NCI-H82 treated with DMSO at 0.1 percent for 48 hours (cell line): ENCODE measurements around the gene CCDC57.
"Not testable (repeated sequence)": the region's sequence is repeated elsewhere in the genome, so short reads cannot be mapped to it uniquely, and the experiment has no call there.

Source experiments
- DNase-seq: peaks from one replicate; lab custom pipeline; 2025; ENCODE audit not compliant: unreplicated experiment; lab: John Stamatoyannopoulos, UW

CCDC57 gene

GRCh38 chr17:82225368-82226029 lies 12.9 kb upstream of the CCDC57 start:
- no peak for DNase-seq

- no peak for DNase-seq
Measured at GRCh38 chr17:82224666-82225065, 12.0 kb upstream of the CCDC57 start.

GRCh38 chr17:82223517-82223916 lies 10.9 kb upstream of the CCDC57 start:
- no peak for DNase-seq

DNA sequence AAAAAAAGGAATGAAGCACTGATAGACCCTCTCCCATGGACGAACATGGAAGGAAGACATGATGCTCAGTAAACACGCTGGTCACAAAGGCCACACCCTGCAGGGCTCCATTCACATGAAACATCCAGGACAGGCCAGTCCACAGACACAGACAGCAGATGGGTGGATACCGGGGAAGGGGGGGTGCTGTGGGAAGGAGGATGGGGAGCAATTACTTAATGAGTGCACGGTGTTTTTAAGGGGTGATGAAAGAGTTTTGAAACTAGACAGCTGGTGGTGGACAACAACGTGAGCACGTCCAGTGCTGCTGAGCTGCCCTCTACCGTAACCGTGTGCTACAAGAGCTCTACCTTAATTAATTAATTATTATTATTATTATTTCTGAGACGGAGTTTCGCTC lies 10.2 kb upstream of the CCDC57 start:
- DNase-seq = no peak

DNA sequence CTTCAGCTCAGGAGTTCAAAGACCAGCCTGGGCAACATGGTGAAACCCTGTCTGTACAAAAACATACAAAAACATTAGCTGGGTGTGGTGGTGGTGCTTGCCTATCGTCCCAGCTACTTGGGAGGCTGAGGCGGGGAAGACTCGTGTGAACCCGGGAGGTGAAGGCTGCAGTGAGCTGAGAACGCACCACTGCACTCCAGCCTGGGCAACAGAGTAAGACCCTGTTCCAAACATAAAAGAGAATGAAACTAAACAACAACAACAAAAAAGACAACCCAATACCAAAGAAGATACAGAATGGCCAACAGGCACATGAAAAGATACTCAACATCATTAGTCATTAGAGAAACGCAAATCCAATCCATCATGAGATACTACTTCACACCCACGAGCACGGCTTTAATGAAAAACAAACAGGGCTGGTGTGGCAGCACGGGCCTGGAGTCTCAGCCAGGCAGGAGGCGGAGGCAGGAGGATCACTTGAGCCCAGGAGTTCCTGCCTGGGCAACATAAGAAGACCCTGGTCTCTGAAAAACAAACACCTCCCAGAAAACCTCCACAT lies 8.8 kb upstream of the CCDC57 start:
- no peak for DNase-seq

- no peak for DNase-seq
Measured at GRCh38 chr17:82219753-82220709, 7.4 kb upstream of the CCDC57 start.

DNA sequence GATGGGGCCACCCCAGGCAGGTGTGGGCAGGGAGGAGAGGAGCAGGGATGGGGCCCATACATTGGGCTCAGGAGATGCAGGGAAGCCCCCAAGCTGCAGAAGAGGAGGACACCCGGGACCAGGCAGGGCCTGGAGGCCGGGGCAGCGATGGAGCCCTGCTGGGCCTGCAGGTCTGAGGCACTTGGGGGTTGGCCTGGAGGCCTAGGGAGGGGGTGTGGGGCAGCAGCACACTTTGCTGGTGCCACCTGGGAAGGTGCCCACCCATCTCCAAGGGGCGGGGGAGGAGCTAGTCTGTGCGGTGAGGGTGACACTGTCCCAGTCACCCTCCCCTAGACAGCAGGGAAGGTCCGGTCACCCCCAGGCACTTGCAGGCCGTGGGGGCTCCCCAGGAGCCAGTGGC lies 6.4 kb upstream of the CCDC57 start:
- DNase-seq = no peak

GRCh38 chr17:82218349-82219075 lies 5.9 kb upstream of the CCDC57 start:
- DNase-seq = no peak

GRCh38 chr17:82217530-82218204 lies 5.0 kb upstream of the CCDC57 start:
- DNase-seq = no peak

DNA sequence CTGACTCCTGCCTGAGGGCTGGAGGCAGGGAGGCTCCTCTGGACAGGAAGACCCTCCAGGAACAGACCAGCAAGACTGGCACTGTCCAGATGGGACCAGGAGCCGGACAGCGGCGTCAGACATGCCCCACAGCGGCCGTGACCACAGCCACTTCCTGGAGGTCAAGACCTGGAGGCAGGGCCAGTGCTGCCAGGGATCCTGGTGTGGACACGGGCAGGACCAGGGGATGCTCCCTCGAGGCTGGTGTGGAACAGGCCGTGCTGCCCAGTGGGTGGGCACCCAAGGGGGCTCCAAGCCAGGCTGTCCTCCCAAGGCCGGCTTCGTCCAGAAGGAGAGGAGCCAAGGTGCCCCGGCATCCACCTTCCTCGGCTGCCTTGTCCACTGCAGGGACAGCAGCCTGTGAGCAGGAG lies 4.5 kb upstream of the CCDC57 start:
- DNase-seq = no peak

DNA sequence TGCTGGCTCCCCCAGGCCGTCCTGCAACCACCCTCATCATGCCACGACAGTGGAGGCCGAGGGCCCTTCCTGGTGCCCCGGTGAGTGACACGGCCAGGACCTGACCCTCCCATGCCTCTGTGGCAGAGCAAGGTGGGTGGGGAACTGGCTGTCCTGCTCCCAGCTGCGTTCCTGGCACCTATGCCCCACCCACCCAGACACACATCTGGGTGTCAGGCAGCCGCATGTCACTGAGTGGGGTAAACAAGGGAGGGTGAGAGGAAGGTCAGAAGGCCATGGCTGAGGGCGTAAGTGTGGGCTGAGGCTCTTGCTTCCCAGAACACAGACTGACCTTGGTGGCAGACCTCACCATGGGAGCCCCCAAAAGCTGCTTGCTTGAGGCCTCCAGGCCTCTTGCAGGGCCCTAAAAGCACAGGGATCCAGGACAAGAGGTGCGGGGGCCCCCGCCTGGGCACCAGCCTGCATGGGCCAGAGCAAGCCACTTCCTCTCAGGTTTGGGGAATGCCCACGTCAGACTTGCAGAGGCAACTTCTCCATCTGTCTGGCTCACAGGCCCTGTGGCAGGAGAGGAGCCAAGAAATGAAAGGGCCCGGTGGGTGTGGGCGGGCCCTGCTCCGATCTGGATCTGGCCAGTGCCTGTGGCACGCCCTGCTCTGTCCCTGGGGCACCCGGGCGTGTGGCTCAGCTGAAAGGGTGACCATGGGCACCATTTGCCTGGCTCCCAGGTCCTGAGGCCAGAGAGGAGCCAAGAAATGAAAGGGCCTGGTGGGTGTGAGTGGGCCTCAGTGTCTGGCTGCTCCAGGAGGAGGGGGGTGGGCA lies 3.9 kb upstream of the CCDC57 start:
- no peak for DNase-seq

GRCh38 chr17:82215972-82216300 lies 3.3 kb upstream of the CCDC57 start:
- no peak for DNase-seq

DNA sequence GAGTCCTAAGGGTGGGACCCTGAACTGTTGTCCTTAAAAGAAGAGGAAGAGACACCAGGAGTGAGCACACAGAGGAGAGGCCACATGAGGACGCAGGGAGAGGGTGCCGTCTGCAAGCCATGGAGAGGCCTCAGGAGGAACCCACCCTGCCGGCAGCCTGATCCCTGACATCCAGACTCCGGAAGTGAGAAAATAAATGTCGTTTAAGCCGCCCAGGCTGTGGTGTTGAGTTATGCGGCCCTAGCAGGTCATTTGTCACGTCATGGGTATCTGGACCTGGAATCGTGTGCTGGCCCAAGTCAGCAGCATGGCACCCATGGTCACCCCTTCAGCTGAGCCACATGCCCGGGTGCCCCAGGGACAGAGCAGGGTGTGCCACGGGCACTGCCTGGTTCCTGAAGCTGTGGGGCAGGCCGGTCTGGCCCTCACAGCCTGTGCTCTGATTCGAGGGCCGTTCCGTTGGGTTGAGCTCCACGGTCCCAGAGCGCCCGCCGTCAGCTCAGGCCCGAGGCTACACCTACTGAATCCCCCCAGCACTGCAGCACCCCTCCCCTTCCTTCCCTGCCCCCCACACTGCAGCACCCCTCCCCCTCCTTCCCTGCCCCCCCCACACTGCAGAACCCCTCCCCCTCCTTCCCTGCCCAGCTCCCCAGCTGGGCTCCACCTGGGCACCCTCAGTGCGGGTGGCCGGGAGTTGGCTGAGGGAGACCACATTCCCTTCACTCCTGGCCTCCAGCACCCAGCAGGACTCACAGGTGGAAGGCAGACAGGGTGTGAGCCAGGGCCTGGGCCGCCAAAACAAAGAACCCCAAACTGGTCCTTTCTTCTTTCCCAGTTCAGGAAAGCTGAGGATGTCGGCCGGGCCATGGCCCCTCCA lies 2.7 kb upstream of the CCDC57 start:
- no peak for DNase-seq

DNA sequence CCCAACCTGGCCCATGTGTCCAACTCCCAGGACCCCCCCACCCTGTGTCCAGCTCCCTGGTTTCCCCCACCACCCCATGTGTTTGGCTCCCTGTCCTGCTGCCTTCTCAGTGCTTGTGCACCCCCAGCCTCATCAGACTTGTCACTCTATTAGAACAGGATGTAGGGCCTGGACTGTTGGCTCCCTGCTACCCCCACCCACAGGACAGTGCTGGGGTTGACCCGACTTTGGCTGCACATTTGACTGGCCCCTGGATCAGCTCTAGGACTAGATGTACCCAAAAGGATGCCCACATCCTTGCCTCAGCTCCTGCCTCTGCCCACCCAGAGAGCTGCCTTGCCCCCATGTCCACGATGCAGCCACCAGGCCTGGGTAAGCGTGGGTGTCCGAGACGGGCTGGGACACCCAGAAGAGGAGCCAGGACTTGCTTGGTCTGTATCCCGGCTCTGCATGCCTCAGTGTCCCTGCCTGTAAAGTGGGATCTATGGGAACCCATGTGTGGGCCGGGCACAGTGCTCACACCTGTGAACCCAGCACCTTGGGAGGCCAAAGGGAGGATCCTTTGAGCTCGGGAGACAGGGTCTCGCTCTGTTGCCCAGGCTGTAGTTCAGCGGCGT lies 1.5 kb upstream of the CCDC57 start:
- no peak for DNase-seq

DNA sequence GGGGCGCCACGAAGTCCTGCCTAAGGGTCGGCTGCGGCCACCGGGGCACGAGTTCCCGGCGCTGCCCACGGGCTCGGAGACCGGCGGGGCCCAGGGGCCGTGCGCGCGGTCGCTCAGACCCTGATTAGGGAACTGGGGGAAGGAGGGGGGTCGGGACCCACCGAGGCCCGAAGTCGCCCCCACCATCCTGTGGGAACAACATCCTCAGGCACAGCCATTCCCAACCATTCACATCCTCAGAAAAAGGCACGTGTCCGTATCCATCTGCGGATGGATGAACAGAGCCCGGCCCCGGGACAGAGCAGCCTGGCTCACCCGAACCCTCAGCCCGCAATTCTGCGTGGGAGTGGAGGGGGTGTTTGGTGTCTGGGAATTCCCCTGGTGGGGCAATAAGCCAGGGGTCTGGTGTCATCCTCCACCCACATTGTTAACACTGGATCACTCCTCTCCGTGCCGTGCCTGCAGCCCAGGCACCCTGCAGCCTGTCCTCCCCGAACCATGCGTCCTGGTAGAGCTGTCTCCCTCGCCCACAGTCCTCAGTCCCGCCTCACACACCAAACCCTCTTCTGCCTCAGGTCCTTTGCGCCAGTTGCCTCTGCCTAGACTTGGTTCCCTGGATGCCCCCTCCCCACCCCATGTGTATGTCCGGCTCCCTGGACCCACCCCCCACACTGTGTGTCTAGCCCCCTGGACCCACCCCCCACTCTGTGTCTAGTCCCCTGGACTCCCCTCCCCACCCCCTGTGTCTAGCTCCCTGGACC lies 789 bp upstream of the CCDC57 start:
- peak; percentile 36 for DNase-seq

DNA sequence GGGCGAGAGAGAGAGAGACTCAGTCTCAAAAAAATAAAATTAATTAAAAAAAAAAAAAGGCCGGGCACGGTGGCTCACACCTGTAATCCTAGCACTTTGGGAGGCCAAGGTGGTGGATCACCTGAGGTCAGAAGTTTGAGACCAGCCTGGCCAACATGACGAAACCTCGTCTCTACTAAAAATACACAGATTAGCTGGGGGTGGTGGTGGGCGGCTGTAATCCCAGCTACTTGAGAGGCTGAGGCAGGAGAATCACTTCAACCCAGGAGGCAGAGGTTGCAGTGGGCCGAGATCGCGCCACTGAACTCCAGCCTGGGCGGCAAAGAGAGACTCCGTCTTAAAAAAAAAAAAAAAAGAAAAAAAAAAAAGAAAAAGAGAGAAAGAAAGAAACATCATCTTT lies 2.0 kb downstream of the CCDC57 start:
- not testable (repeated sequence) for DNase-seq

GRCh38 chr17:82205720-82206508 lies 6.7 kb downstream of the CCDC57 start:
- DNase-seq = peak; percentile 96
